Stimulated activated CD8-positive, alpha-beta memory T cell treated with anti-CD3 and anti-CD28 coated beads, Interleukin-4, amount 100 ng/mL, for 48 hours (primary cell): Measurements from ENCODE around the gene MYO1E.
A peak's percentile ranks its signal among the peaks of the same experiment; 100 is the strongest.

Experiments
- DNase-seq: peaks from one replicate; pipeline ENCODE4 v3.0.0-alpha.2; 2020

MYO1E gene

DNA sequence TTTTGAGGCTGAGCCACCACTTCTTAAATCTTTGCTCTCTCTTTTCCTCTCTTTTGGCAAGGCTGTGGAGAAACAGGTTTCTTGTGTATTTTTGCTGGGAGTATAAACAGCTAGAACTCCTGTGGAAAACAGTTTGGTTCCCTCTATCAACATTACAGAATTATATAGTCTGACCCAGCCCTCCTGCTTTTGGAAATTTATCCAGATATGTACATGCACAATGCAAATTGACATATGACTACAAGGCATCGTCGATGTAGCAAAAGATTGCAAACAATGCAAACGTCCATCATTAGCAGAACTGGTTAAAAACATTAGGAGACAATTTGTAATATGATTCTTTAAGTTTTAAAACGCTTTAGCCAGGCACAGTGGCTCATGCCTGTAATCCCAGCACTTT lies 12.5 kb upstream of the MYO1E start:
- no peak for DNase-seq

- no peak for DNase-seq
Measured at GRCh38 chr15:59384507-59384906, 11.8 kb upstream of the MYO1E start.

- DNase-seq = no peak
Measured at GRCh38 chr15:59380902-59381610, 8.4 kb upstream of the MYO1E start.

GRCh38 chr15:59379531-59379930 lies 6.9 kb upstream of the MYO1E start:
- DNase-seq = no peak

GRCh38 chr15:59378855-59379254 lies 6.2 kb upstream of the MYO1E start:
- no peak for DNase-seq

GRCh38 chr15:59377924-59378323 lies 5.3 kb upstream of the MYO1E start:
- no peak for DNase-seq

DNA sequence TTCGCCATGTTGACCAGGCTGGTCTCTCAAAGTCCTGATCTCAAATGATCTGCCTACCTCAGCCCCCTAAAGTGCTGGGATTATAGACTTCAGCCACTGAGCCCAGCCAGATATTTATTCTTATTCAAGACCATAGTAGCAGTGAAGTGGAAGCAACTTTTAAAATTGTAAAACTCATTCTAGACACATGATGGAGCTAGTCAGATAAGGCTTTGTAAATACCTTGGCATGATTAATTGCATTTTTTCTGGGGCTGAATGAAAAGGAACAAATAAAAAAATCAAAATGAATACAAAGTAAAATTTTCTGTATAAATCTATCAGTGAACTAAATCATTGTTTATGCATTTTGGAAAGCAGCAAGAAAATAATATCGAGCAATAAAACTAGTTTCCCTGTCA lies 4.1 kb upstream of the MYO1E start:
- no peak for DNase-seq

DNA sequence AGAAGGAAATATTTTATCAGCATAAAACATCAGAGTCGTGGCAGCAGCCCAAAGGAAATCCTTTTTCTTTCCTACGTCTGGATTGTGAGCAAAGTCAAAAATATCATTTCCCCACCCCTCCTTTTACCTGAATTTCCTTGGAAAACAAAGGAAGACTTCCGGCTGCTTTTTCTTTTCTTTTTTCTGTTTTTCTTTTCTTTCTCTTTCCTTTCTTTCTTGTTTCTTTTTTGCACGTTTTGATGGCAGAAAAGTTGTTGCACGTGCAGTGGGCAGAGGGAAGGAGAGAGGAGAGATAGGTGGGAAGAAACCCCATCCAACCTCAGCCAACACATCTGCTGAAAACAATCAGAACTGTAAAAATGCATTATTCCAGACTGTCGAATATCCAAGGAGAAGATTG lies 544 bp upstream of the MYO1E start:
- no peak for DNase-seq

- DNase-seq = no peak
Measured at GRCh38 chr15:59371458-59372351, 966 bp downstream of the MYO1E start.

GRCh38 chr15:59369597-59369996 lies 3.1 kb downstream of the MYO1E start:
- DNase-seq = no peak

- no peak for DNase-seq
Measured at GRCh38 chr15:59367022-59367451, 5.6 kb downstream of the MYO1E start.

DNA sequence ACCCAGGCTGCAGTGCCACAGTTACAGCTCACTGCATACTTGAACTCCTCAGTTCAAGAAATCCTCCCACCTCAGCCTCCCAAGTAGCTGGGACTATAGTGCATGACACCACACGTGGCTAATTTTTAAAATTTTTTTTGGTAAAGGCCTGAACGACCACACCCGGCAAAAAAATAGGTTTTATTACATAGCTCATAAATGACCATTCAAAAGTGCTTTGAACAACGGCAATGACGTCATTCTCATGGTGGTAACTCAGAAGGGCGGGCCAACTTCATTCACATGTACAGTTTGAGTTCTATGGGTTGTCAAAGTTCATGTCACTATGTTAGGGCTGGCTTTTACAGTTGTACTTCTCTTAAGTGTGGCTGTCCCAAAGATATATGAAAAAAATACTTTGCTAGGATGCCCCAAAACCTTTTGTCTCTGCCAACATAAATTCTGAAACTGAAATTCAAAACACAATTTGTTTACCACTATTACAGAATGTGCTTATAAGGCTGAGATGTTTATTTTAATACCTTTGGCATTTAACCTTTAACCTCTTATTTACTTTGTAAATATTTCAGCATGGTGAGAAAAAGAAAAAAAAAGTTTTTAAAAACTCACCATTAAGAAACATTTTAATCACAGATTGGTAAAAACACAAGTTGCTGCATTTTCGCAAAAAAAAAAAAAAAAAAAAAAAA lies 6.2 kb downstream of the MYO1E start:
- DNase-seq = no peak

DNA sequence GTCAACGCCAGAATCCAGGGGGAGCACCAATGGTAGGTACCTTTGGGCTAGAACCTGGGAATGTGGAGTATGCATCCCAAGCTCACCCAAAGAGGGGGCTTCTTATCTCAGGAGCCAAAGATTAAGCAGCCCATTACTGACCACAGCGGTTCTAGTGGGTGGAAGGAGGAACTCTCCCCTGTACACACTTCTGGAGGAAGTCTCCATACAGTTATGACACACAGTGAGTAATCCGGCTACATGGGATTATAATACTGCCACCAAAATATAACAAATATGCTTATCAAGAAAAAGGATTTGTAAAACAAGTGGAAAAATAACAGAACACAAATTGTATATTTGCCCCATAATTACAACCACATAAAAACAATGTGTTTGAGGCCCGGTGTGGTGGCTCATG lies 8.4 kb downstream of the MYO1E start:
- DNase-seq = no peak

DNA sequence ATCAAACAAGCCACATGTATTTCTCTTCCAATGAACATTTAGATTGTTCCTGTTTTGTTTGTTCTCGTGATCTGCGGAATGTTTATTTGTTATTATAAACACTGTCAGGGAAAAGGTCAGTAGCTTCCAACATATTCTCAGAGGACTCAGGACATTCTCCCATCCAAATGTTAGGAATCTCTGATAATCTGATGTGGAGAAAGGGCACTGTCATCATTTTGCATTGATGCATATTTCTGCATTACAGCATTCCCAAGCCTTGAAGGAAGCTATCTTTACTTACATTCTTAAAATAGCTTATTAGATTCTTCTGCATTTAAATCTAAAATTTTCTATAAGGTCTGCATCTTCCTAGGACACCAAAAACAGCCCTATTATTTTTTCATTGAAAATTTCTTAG lies 10.3 kb downstream of the MYO1E start:
- no peak for DNase-seq

DNA sequence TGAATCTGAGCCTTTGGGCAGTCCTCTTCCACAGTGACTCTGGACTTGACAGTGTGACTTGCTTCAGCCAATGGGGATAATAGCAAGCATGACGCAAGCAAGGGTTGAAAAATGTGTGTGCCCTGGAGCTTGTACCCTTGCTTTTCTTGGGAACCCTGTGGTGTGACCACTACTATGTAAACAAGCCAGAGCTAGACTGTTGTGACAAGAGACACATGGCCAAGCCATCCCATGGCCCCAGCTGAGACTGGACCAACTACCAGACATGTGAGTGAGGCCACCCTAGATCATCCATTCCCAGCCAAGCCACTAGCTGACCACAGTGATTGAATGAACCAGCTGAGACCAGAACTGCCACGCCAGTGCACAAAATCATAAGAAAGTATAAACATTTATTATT lies 11.8 kb downstream of the MYO1E start:
- DNase-seq = no peak

- no peak for DNase-seq
Measured at GRCh38 chr15:59360305-59360704, 12.4 kb downstream of the MYO1E start.

GRCh38 chr15:59355730-59356129 lies 16.9 kb downstream of the MYO1E start:
- no peak for DNase-seq

DNA sequence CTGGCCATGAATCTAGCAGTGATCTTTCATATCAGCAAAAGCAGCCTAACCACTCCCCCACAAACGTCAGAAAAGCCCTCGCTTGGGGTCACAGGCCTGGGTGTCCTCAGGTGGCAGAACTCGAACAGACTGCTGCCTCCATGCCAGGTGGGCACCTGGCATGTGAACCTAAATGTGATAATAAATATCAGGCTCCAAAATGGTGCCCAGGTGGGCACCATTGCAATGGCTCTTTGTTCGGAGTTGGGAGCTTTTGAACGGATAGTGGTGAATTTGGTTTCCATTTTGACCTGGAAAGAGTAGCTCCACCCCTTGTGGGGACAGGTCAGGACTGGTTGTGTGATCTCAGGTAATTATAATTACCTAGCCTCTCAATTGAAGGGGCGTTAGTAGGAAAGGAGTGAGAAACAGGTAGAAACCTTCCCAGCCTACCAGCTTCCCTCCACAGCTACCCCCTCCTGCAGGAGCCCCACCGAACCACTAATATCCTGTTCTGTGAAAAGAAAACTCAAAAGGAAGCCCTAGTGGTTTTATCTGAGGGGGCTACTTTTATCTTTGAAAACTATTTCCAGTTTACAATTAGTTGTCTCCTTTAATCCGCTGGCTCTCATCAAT lies 18.1 kb downstream of the MYO1E start:
- DNase-seq = no peak

DNA sequence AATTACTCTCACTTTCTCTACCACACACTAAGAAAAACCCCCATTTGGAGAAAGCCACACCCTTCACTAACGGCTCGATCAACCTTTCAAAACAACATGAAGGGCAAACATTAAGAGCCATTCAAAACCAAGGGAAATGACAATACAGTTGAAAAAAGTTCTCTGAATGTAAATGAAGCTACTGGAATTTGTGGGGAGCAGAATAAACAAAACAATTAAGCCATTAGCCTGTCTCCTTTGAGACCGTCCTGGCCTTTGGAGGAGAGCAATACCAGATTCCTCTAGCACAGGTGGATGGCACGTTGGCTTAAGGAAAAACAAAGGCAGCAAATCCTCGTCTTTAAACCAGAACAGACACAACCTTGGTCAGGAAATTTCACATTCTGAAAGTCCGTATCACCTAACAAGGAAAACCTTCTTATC lies 18.7 kb downstream of the MYO1E start:
- no peak for DNase-seq

- no peak for DNase-seq
Measured at GRCh38 chr15:59352683-59353082, 20.0 kb downstream of the MYO1E start.

DNA sequence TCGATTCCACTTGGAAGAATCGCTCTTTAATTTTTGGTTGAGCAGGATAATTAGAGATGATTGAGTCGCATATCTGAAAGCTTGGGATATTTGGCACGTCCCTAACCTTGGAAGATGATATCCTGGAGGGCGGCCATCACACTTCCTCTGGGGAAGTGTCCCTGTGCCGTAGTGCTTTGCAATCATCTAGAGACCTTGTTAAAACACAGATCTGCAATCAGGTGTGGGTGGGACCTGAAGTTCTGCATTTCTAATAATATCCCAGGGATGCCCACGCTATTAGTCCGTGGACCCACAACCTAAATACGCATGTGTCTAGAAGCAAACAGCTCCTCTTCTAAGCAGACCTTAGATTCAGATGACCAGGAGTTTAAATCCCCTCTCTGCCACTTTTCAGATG lies 20.5 kb downstream of the MYO1E start:
- no peak for DNase-seq

DNA sequence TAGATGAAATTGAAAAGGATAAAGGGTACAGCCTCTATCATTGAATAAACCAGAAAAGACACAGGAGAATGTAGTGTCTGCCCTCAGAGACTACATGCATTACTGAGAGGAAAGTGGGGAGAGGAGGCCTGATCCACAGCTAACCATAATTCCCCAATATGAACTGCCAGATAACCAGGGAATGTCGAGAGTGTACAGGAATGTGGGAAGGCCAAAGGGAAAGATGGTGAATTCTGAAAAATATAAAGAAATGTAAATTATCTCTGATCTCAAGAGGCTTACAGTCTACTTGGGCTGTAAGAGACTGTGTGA lies 22.3 kb downstream of the MYO1E start:
- no peak for DNase-seq

DNA sequence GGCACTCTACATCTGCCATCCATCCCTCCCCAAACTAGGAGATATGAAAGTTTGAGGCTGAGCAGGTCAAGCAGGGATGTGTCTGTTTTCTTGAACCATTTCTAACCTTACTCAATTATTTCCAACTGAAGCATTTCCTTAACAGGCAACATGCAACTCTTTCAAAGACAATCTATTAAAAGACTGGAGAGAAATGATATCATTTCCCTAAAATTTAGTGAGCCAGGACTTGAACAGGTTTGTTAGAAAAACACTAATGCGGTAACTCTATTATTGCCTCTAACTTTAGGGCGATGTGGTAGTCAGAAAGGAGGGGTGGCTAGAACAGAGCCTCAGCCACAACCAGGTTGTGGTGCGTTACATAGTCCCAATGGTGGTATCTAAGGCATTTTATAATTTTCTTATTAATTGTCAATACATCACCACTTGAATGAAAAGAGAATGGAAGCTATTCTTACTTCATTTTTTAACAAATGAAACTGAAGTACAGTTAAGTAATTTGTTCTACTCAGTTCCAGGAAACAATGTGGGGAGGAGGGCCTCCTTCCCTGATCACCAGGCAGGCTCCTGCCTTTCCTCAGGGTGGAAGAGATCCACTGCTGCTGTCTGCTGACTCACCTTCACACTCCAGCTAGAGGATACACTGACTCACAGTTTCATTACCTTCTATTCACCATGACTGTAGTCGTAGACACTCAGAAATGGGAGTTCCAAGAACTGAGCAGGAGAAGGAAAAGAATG lies 22.8 kb downstream of the MYO1E start:
- DNase-seq = peak; percentile 45
